GM12892 (cell line): ENCODE results near the gene SNRPB.

Experiments used
- DNase-seq: peaks from one replicate; pipeline ENCODE4 v3.0.0; 2011; ENCODE audit not compliant: insufficient read length
- FAIRE-seq: peaks from 2 replicates; lab custom pipeline; 2011; peaks lifted over from hg19 to GRCh38; lab: Jason Lieb, UNC
- POLR2A ChIP-seq: IDR thresholded peaks from 2 replicates; pipeline ENCODE4 v1.6.1; 2011; ENCODE audit warnings: low read depth, low read length, control low read depth
- POLR2AphosphoS5 ChIP-seq: IDR thresholded peaks from 2 replicates; pipeline ENCODE4 v1.6.1; 2011; ENCODE audit warnings: low read depth, low read length, control low read depth
- TAF1 ChIP-seq: IDR thresholded peaks from 2 replicates; pipeline ENCODE4 v1.6.1; 2011; ENCODE audit warnings: low read depth, mild to moderate bottlenecking, control low read depth, low read length, borderline replicate concordance

The SNRPB gene

GRCh38 chr20:2446845-2447244, 23.7 kb downstream of the SNRPB start:
- DNase-seq (no peak), FAIRE-seq (no peak)
- no peak for TF ChIP-seq TAF1
- TF ChIP-seq POLR2A = no peak
- no peak for TF ChIP-seq POLR2AphosphoS5

- TF ChIP-seq POLR2A = no peak
- TF ChIP-seq POLR2AphosphoS5 = no peak
- no peak for TF ChIP-seq TAF1
- FAIRE-seq (no peak), DNase-seq (no peak)
These were observed 39.4 kb downstream of the SNRPB start for GRCh38 chr20:2431185-2431584.

GRCh38 chr20:2430538-2430937, 40.1 kb downstream of the SNRPB start:
- FAIRE-seq (no peak), DNase-seq (no peak)
- no peak for TF ChIP-seq TAF1
- no peak for TF ChIP-seq POLR2A
- TF ChIP-seq POLR2AphosphoS5 = no peak

GRCh38 chr20:2429051-2429450, 41.5 kb downstream of the SNRPB start:
- TF ChIP-seq TAF1 (no peak), POLR2AphosphoS5 (no peak), POLR2A (no peak)
- DNase-seq (no peak), FAIRE-seq (no peak)

- no peak for FAIRE-seq
- DNase-seq = no peak
- TF ChIP-seq POLR2A = no peak
- TF ChIP-seq TAF1 = no peak
- no peak for TF ChIP-seq POLR2AphosphoS5
These were observed 49.3 kb downstream of the SNRPB start for GRCh38 chr20:2421247-2421646.

GRCh38 chr20:2420510-2420909, 50.1 kb downstream of the SNRPB start:
- TF ChIP-seq TAF1 (no peak), POLR2AphosphoS5 (no peak), POLR2A (no peak)
- no peak for DNase-seq
- FAIRE-seq = no peak

- DNase-seq (no peak), FAIRE-seq (no peak)
- TF ChIP-seq POLR2AphosphoS5 = no peak
- TF ChIP-seq POLR2A = no peak
- no peak for TF ChIP-seq TAF1
These were observed 52.2 kb downstream of the SNRPB start for GRCh38 chr20:2418388-2418787.

- no peak for FAIRE-seq
- DNase-seq = no peak
- no peak for TF ChIP-seq TAF1
- no peak for TF ChIP-seq POLR2A
- TF ChIP-seq POLR2AphosphoS5 = no peak
These were observed 53.4 kb downstream of the SNRPB start for GRCh38 chr20:2417213-2417541.

- no peak for FAIRE-seq
- TF ChIP-seq POLR2AphosphoS5 (no peak), POLR2A (no peak), TAF1 (no peak)
- no peak for DNase-seq
These were observed 53.9 kb downstream of the SNRPB start for GRCh38 chr20:2416541-2417212.
